Sigmoid colon (tissue), 4 donors: ENCODE results near the gene POLD1.

Experiments
- CTCF ChIP-seq, 4 experiments: fragments of 450-650 bp in 3 of 4; fragments of 200-600 bp in 1 of 4; IDR thresholded peaks; one replicate each; pipeline ENCODE4 v1.5.1; 2016 to 2019; ENCODE audit warnings: antibody characterized with exemption in 4 of 4, mild to moderate bottlenecking in 3 of 4, moderate library complexity in 2 of 4
- EP300 ChIP-seq, 4 donors: sonication (generic); formaldehyde crosslinking; IDR thresholded peaks; one replicate each; pipeline ENCODE4 v1.6.1; 2017; ENCODE audit warnings: antibody characterized with exemption in 4 of 4
- POLR2A ChIP-seq, 2 donors: fragments of 450-650 bp; IDR thresholded peaks; one replicate each; pipeline ENCODE4 v1.6.1; 2016; ENCODE audit warnings: antibody characterized with exemption in 2 of 2, mild to moderate bottlenecking in 2 of 2, moderate library complexity in 2 of 2
- POLR2AphosphoS5 ChIP-seq, 4 donors: sonication (generic); formaldehyde crosslinking; IDR thresholded peaks; one replicate each; pipeline ENCODE4 v1.6.1; 2017; ENCODE audit warnings: antibody characterized with exemption in 4 of 4

- TF ChIP-seq POLR2A (IDR thresholded peaks at IDR 0.05) (no peak), CTCF (IDR thresholded peaks at IDR 0.05) (no peak), POLR2AphosphoS5 (IDR thresholded peaks at IDR 0.05) (no peak), EP300 (IDR thresholded peaks at IDR 0.05) (no peak)
Observed at GRCh38 chr19:50401605-50402450, 17.7 kb downstream of the POLD1 start.
